Measurements from ENCODE around the gene THBS2.
"Not testable (repeated sequence)": the region's sequence is repeated elsewhere in the genome, so short reads cannot be mapped to it uniquely, and the experiment has no call there.

THBS2 gene

DNA sequence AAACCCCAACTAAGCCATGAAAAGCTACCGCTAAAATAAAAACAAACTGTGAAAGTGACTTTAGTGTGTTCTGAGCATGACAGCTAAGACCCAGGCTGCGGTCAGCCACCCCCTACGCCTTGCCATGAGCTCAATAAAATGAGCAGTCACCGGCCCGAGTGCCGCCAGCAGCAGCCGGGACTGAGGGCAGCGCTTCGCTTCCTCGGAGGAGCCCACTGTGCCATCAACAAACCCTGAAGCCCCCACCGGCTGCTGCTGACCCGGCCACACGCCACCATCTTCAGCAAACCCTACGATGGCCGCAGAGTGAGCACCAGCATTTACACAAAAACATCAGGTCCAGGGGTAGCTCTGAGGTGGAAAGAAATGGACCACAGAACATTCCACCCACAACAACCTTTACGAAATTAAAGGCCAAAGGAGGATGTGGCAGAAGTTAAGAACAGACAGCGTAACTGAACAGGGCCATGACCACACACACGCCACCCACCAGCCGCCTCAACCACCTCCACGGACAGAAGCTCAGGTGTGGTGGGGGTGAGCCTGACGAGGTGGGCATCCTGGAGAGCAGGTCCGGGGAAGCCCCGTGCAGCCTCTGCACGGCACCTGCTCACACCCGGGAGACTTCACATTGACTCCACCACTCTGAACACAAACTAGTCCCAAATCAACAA, 67.0 kb downstream of the THBS2 start:
- TF ChIP-seq CTCF (conservative IDR thresholded peaks at IDR 0.05; ENCODE audit: low read length) = no peak
- H3K4me3 ChIP-seq (ENCODE audit: low read length) = no peak overlapping the region

GRCh38 chr6:169185692-169186485, 67.8 kb downstream of the THBS2 start:
- H3K4me3 ChIP-seq (ENCODE audit: low read length) = no peak overlapping the region
- TF ChIP-seq CTCF (conservative IDR thresholded peaks at IDR 0.05; ENCODE audit: low read length) = no peak
- no peak for DNase-seq (ENCODE audit: low read depth)

More for the DNA sequence above, 67.0 kb downstream of the THBS2 start:
- DNase-seq (ENCODE audit: low read depth) = no peak

DNA sequence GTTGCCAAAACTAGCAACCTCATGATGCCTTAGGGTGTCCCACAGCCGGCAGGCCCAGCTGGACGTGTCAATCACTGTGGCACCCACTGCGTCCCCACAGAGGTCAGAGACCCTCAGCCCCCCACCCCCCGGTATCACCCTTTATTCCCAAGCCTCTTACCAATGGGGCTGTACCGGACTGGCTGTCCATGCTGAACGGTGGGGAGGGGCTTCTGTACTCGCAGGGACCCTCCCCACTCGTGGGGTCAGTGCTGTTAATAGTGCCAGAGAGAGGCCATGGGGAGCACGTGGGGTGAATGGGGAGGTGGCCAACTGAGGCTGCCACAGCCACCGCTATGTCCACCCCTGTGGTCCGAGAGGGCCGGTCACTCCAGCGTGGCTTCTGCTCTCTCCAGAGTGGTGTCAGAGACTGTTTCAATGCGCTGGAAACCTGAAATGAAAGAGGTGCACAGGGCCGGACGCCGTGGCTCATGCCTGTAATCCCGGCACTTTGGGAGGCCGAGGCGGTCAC, 68.6 kb downstream of the THBS2 start:
- TF ChIP-seq CTCF (conservative IDR thresholded peaks at IDR 0.05; ENCODE audit: low read length) = no peak
- no peak overlapping the region for H3K4me3 ChIP-seq (ENCODE audit: low read length)
- no peak for DNase-seq (ENCODE audit: low read depth)

- DNase-seq (ENCODE audit: low read depth) = no peak
- H3K4me3 ChIP-seq (ENCODE audit: low read length) = no peak overlapping the region
- no peak for TF ChIP-seq CTCF (conservative IDR thresholded peaks at IDR 0.05; ENCODE audit: low read length)
Measured at GRCh38 chr6:169184419-169184818, 69.2 kb downstream of the THBS2 start.

- no peak for TF ChIP-seq CTCF (conservative IDR thresholded peaks at IDR 0.05; ENCODE audit: low read length)
- no peak overlapping the region for H3K4me3 ChIP-seq (ENCODE audit: low read length)
- no peak for DNase-seq (ENCODE audit: low read depth)
Measured at GRCh38 chr6:169183233-169183632, 70.4 kb downstream of the THBS2 start.

DNA sequence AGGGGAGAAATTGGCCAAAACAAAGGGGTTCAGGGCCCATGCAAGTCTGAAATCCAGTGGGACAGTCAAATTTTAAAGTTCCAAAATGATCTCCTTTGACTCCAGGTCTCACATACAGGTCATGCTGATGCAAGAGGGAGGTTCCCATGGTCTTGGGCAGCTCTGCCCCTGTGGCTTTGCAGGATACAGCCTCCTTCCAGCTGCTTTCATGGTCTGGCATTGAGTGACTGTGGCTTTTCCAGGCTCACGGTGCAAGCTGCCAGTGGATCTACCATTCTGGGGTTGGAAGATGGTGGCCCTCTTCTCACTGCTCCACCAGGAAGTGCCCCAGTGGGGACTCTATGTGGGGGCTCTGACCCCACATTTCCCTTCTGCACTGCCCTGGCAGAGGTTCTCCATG, 73.8 kb downstream of the THBS2 start:
- H3K4me3 ChIP-seq (ENCODE audit: low read length); DNase-seq (ENCODE audit: low read depth): not testable (repeated sequence)

- peak; percentile 87 for DNase-seq (ENCODE audit: low read depth)
- peak; percentile 50 for TF ChIP-seq CTCF (conservative IDR thresholded peaks at IDR 0.05; ENCODE audit: low read length)
- H3K4me3 ChIP-seq (ENCODE audit: low read length) = no peak overlapping the region
Measured at GRCh38 chr6:169177516-169178166, 76.0 kb downstream of the THBS2 start.
